Smooth muscle cell of bladder (primary cell): ENCODE data around the gene OR10A7. TPM values are rescaled to one million over a fixed set of nuclear protein-coding genes. Genes with fewer than 3 reads are reported as not detected.

Experiments
- total RNA-seq: library from RNA; depleted of rRNA; stranded (reverse); fragments of >200 nt; gene quantifications from 2 replicates; pipeline ENCODE4 v1.2.3, GENCODE V29; 2014

Gene OR10A7
- not detected in 2 replicates for total RNA-seq

GRCh38 chr12:55220725-55221124, at the start of gene OR10A7:
OR10A7 (plus strand) TSS chr12:55221025; CDS start chr12:55221025, 0 bp downstream.

GRCh38 chr12:55244309-55244708, 23.5 kb downstream of the OR10A7 start, which contains the start of gene OR6C74:
OR6C74 (plus strand) TSS chr12:55244609; CDS start chr12:55247288, 2,679 bp downstream.

Other genes starting within 250 kb of the OR10A7 start
- gene TESPA1, start 236.3 kb upstream of the OR10A7 start, total RNA-seq = not detected in 2 replicates
- not detected in 2 replicates for gene NEUROD4, start 201.1 kb upstream of the OR10A7 start, total RNA-seq
- not detected in 2 replicates for gene OR9K2, start 94.6 kb upstream of the OR10A7 start, total RNA-seq
- gene OR6C74, start 23.6 kb downstream of the OR10A7 start, total RNA-seq = not detected in 2 replicates
- gene OR6C6, start 75.5 kb downstream of the OR10A7 start, total RNA-seq = not detected in 2 replicates
- not detected in 2 replicates for gene OR6C1, start 93.3 kb downstream of the OR10A7 start, total RNA-seq
- not detected in 2 replicates for gene OR6C3, start 109.7 kb downstream of the OR10A7 start, total RNA-seq
- not detected in 2 replicates for gene OR6C75, start 141.9 kb downstream of the OR10A7 start, total RNA-seq
- gene OR6C65, start 179.5 kb downstream of the OR10A7 start, total RNA-seq = not detected in 2 replicates
- not detected in 2 replicates for gene OR6C76, start 205.2 kb downstream of the OR10A7 start, total RNA-seq
- gene OR6C2, start 223.1 kb downstream of the OR10A7 start, total RNA-seq = not detected in 2 replicates
- not detected in 2 replicates for gene OR6C70, start 249.1 kb downstream of the OR10A7 start, total RNA-seq